ENCODE results near the gene KCTD7. TPM values are rescaled to one million over a fixed set of nuclear protein-coding genes. Genes with fewer than 3 reads are reported as not detected.
A peak's percentile ranks its signal among the peaks of the same experiment; 100 is the strongest.
"Not testable (repeated sequence)": the region's sequence is repeated elsewhere in the genome, so short reads cannot be mapped to it uniquely, and the experiment has no call there.

KCTD7 gene
- 14.3 to 15.9 TPM (median 15.2 TPM) in 3 replicates for total RNA-seq

DNA sequence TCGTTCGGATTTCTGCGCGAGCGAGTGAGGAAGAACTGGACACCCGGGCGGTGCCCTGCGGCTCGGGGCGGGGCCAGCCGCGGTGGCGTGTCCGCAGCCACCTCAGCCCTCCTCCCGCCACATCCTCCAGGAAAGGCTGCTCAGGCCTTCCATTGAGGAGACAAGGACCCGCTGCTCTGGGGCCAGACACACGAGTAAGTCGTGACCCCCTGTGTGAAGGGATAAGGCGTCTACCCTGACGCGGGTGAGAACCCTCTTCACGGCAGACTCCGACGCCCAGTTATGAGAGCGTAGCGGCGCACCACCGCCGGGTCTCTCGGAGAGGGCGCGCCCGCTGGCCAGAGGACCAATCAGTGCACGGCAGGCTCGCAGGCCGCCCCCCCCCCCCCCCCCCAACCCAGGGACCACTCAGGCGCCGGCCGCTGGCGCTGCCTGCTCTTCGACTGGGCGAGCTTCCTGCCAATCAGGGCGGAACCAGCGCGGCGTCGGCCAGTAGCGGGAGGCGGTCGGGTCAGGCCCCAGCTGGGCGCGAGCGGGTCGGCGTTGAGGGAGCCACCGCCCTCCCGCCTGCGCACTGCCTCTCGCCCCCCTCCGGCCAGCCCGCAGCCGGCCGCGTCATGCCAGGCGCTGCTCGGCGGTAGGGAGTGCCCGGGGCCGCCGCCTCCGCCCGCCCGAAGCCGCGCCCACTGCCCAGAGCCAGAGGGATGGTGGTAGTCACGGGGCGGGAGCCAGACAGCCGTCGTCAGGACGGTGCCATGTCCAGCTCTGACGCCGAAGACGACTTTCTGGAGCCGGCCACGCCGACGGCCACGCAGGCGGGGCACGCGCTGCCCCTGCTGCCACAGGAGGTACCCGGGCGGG is at the start of gene KCTD7:
TSS of gene KCTD7 (plus strand) at position 521 of the 861 bp plus-strand sequence. CDS start at position 705, 184 bp downstream.
- no peak for TF ChIP-seq CTCF (IDR thresholded peaks at IDR 0.05; ENCODE audit: unreplicated experiment)
- DNase-seq (ENCODE audit: low spot score in 2 of 2, unreplicated experiment in 2 of 2) = peak; percentile 94 to 95
- peaks cover 13% of the 10 kb centered on the region for H3K4me1 Mint-ChIP-seq
- peak within 1 kb of the TSS; percentile 93 for H3K27ac Mint-ChIP-seq
- peaks cover 10% of the 10 kb centered on the region for H3K27me3 Mint-ChIP-seq (ENCODE audit: low read depth)
- no peaks in the 10 kb centered on the region for H3K9me3 Mint-ChIP-seq
- H3K36me3 Mint-ChIP-seq = no peaks in the 10 kb centered on the region
- peak within 1 kb of the TSS; percentile 80 for H3K4me3 Mint-ChIP-seq

GRCh38 chr7:66580380-66580779 is 48.3 kb upstream of the KCTD7 start:
- DNase-seq (ENCODE audit: low spot score in 2 of 2, unreplicated experiment in 2 of 2); H3K9me3 Mint-ChIP-seq; H3K4me3 Mint-ChIP-seq; H3K4me1 Mint-ChIP-seq; H3K27ac Mint-ChIP-seq; H3K27me3 Mint-ChIP-seq (ENCODE audit: low read depth): not testable (repeated sequence)
- peaks cover 17% of the 10 kb centered on the region for H3K36me3 Mint-ChIP-seq

DNA sequence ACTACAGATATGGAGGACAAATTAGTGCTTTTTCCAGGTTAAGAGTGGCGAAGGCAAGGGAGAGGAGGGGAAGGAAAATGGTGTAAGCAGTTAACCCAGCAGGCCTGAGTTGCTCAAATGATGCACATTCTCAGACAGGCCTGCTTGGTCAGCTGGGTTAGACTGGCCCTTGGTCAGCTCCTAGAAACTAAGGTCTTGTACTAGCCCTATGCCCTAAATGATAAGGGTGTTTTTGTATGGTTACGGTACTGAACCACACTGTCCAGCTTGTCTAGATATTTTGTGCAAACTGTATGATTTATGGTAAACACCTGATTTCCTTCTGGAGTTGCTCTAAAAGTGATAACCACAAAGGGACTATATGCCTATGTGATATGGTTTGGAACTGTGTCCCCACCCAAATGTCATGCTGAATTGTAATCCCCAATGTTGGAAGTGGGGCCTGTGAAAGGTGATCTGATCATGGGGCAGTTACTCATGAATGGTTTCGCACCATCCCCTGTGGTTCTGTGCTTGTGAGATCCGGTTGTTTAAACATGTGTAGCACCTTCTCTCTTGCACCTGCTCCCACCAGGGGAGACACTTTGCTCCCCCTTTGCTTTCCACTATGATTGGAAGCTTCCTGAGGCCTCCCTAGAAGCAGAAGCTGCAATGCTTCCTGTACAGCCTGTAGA is 45.7 kb upstream of the KCTD7 start:
- H3K4me1 Mint-ChIP-seq; DNase-seq (ENCODE audit: low spot score in 2 of 2, unreplicated experiment in 2 of 2); H3K27me3 Mint-ChIP-seq (ENCODE audit: low read depth); H3K27ac Mint-ChIP-seq; H3K9me3 Mint-ChIP-seq; H3K4me3 Mint-ChIP-seq: not testable (repeated sequence)
- H3K36me3 Mint-ChIP-seq = peaks cover 15% of the 10 kb centered on the region

GRCh38 chr7:66583490-66584110 is 45.1 kb upstream of the KCTD7 start:
- Mint-ChIP-seq H3K27me3 (ENCODE audit: low read depth) (no peaks in the 10 kb centered on the region), H3K4me3 (no peak overlapping the region), H3K4me1 (no peaks in the 10 kb centered on the region), H3K36me3 (peaks cover 15% of the 10 kb centered on the region), H3K27ac (no peak overlapping the region), H3K9me3 (no peaks in the 10 kb centered on the region)
- TF ChIP-seq CTCF (IDR thresholded peaks at IDR 0.05; ENCODE audit: unreplicated experiment) = no peak
- no peak for DNase-seq (ENCODE audit: low spot score in 2 of 2, unreplicated experiment in 2 of 2)

GRCh38 chr7:66586181-66586580 is 42.5 kb upstream of the KCTD7 start:
- Mint-ChIP-seq H3K27ac (no peak overlapping the region), H3K36me3 (peaks cover 15% of the 10 kb centered on the region), H3K27me3 (ENCODE audit: low read depth) (no peaks in the 10 kb centered on the region), H3K4me1 (peaks cover 13% of the 10 kb centered on the region), H3K9me3 (no peaks in the 10 kb centered on the region), H3K4me3 (no peak overlapping the region)
- TF ChIP-seq CTCF (IDR thresholded peaks at IDR 0.05; ENCODE audit: unreplicated experiment) = no peak
- DNase-seq (ENCODE audit: low spot score in 2 of 2, unreplicated experiment in 2 of 2) = no peak

DNA sequence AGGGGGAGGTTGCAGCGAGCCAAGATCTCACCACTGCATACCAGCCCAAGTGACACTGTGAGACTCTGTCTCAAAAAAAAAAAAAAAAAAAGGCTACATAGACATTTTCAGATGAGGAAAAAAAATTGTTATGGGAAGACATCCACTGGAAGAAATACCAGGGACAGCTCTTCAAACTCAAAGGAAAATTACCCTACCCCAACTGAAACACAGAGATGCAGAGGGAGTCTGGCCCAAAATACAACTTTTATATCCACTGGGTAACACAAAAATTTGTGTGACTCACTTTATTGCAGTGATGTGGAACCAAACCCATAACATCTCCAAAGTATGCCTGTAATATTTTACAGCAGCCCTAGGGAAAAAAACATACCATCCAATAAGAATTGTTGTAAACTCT is 40.5 kb upstream of the KCTD7 start:
- peaks cover 25% of the 10 kb centered on the region for H3K4me1 Mint-ChIP-seq
- not testable (repeated sequence) for H3K36me3 Mint-ChIP-seq; H3K4me3 Mint-ChIP-seq; H3K27ac Mint-ChIP-seq; DNase-seq (ENCODE audit: low spot score in 2 of 2, unreplicated experiment in 2 of 2); H3K27me3 Mint-ChIP-seq (ENCODE audit: low read depth); H3K9me3 Mint-ChIP-seq

GRCh38 chr7:66588856-66589570 is 39.7 kb upstream of the KCTD7 start:
- H3K4me3 Mint-ChIP-seq = not testable (repeated sequence)

DNA sequence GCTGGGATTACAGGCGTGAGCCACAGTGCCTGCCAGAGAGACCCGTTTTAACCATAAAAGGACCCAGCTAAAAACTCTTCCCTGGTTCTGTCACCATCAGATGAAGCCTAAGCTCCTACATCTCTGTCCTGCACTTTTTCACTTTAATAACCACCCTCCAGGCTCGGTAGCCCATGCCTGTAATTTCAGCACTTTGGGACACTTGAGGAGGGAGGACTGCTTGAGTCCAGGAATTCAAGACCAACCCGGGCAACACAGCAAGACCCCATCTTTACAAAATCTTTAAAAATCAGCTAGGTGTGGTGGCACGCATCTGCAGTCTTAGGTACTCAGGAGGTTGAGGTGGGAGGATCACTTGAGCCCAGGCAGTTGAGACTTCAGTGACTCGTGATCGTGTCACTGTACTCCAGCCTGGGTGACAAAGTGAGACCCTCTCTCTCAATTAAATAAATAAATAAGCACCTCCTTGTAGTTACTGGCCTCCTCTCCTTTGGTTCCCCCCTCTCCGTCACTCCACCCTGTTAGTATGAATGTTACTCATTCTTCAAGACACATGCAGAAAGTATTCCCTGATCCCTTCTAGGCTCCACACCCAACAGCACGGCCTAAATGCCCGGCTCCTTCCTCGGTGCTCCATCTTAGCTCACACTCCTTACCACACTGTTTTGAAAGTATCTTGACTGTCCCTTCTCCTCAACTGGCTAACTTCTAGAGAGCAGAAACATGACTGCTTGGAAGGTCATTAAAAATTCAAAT is 38.2 kb upstream of the KCTD7 start:
- Mint-ChIP-seq H3K4me3 (peak overlapping the region; percentile 90), H3K4me1 (peaks cover 25% of the 10 kb centered on the region), H3K27ac (peak overlapping the region; percentile 75)
- H3K36me3 Mint-ChIP-seq; DNase-seq (ENCODE audit: low spot score in 2 of 2, unreplicated experiment in 2 of 2); H3K9me3 Mint-ChIP-seq; H3K27me3 Mint-ChIP-seq (ENCODE audit: low read depth): not testable (repeated sequence)

More at GRCh38 chr7:66588856-66589570, 39.7 kb upstream of the KCTD7 start:
- H3K27ac Mint-ChIP-seq; H3K27me3 Mint-ChIP-seq (ENCODE audit: low read depth); H3K36me3 Mint-ChIP-seq; DNase-seq (ENCODE audit: low spot score in 2 of 2, unreplicated experiment in 2 of 2); H3K9me3 Mint-ChIP-seq: not testable (repeated sequence)
- H3K4me1 Mint-ChIP-seq = peaks cover 25% of the 10 kb centered on the region

DNA sequence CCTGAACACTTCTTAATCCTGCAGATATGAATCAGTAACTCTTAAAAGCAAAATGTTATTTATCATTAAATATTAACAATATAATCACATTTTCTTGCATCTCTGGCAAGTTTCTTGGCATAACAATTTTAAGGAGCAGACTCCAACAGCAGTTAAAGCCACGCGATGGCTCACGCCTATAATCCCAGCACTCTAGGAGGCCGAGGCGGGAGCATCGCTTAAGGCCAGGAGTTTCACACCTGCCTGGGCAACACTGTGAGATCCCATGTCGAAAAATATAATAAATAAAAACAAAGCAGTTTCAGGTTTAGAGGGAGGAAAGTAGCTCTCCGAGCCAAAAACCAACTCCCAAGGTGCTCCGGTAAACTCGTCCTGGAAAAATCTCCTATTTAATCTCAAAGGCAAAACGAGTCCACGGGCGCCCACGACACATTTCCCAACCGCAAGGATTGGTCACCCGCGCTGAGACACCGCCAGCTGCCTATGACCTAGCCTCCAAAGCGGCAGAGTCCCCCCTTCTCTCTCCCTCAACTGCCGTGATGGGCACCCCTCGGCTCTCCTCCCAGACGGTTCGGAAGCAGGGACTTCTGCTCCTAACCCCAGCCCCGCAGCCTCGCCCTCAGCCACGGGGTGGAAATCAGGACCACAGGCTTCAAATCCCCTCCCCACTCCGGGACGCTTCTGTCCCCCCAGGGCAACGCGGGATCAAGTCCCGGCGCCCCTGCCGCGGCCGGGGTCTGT is 37.5 kb upstream of the KCTD7 start:
- peaks cover 25% of the 10 kb centered on the region for H3K4me1 Mint-ChIP-seq
- DNase-seq (ENCODE audit: low spot score in 2 of 2, unreplicated experiment in 2 of 2); H3K36me3 Mint-ChIP-seq; H3K27me3 Mint-ChIP-seq (ENCODE audit: low read depth); H3K9me3 Mint-ChIP-seq: not testable (repeated sequence)
- H3K27ac Mint-ChIP-seq = peak overlapping the region; percentile 94
- H3K4me3 Mint-ChIP-seq = peak overlapping the region; percentile 90
